HepG2 (cell line): ENCODE results near the gene NPS. TPM values are rescaled to one million over a fixed set of nuclear protein-coding genes. Genes with fewer than 3 reads are reported as not detected.

Source experiments
- ATAC-seq: fragments of 200-7000 bp; cut with Tn5 transposase; 3 replicates; pipeline ENCODE4 v1.9.1; 2020; ENCODE audit warnings: mild to moderate bottlenecking, moderate library complexity
- BruUV-seq: library from RNA; stranded (reverse); fragments of 400-500 nt; replicated peaks from 2 replicates; lab custom pipeline; 2021; lab: Mats Ljungman, UMichigan
- CTCF ChIA-PET: fragments of 300-600 bp; formaldehyde crosslinking; extraction: SDS; loops from one replicate; lab custom pipeline; 2021; ENCODE audit warnings: low total read pairs, inconsistent platforms, low intra/inter-chr PET ratio; lab: Yijun Ruan, JAX
- POLR2A ChIA-PET: fragments of 350-600 bp; sonication (Branson Sonifier 250); formaldehyde crosslinking; loops from one replicate; lab custom pipeline; 2020; ENCODE audit warnings: antibody characterized with exemption, inconsistent platforms; lab: Yijun Ruan, JAX
- DNase-seq: peaks from one replicate; pipeline ENCODE4 v3.0.0-alpha.2; 2015; ENCODE audit warnings: low spot score
- FAIRE-seq: peaks from 3 replicates; lab custom pipeline; 2011; peaks lifted over from hg19 to GRCh38; lab: Jason Lieb, UNC
- H2AFZ ChIP-seq: one replicate; pipeline ENCODE4 v1.6.1; 2011; ENCODE audit warnings: low read length, inconsistent platforms
- H3K27ac ChIP-seq: fragments of 300-600 bp; 3 replicates; pipeline ENCODE4 v1.8.0; 2011; ENCODE audit warnings: mixed run types, mild to moderate bottlenecking, mixed read lengths, low read length, inconsistent platforms; ENCODE audit not compliant: insufficient read depth; ENCODE audit errors: extremely low read length
- H3K27me3 ChIP-seq, 2 experiments: fragments of 200-600 bp in 1 of 2; 2 replicates in 1 of 2; 3 replicates in 1 of 2; pipeline versions ENCODE4 v1.6.0 to v1.8.0; 2011; ENCODE audit warnings: low read length in 2 of 2, mild to moderate bottlenecking in 2 of 2, moderate library complexity in 2 of 2, inconsistent platforms in 1 of 2; ENCODE audit not compliant: insufficient read depth in 2 of 2, control insufficient read depth in 1 of 2
- H3K36me3 ChIP-seq, 2 experiments: fragments of 200-600 bp in 1 of 2; replicated peaks in 1 of 2; 2 replicates in 1 of 2; 3 replicates in 1 of 2; pipeline versions ENCODE4 v1.5.1 to v1.8.0; 2011; ENCODE audit warnings: low read length in 2 of 2, inconsistent platforms in 1 of 2; ENCODE audit not compliant: insufficient read depth in 2 of 2, control insufficient read depth in 1 of 2
- H3K4me1 ChIP-seq: 2 replicates; pipeline ENCODE4 v1.5.1; 2012; ENCODE audit warnings: low read length, inconsistent platforms; ENCODE audit not compliant: insufficient read depth
- H3K4me2 ChIP-seq: 2 replicates; pipeline ENCODE4 v1.6.0; 2011; ENCODE audit warnings: low read depth, low read length, inconsistent platforms
- H3K4me3 ChIP-seq, 3 experiments: fragments of 200-600 bp in 1 of 3; sonication (generic), shearing (Covaris generic) in 1 of 3; replicated peaks in 1 of 3; 2 replicates each; pipeline ENCODE4 v1.5.1; 2011 to 2016; ENCODE audit warnings: low read length in 3 of 3, inconsistent platforms in 2 of 3, low read depth in 2 of 3, mild to moderate bottlenecking in 2 of 3, control low read depth in 1 of 3, mixed read lengths in 1 of 3; ENCODE audit not compliant: insufficient read depth in 1 of 3
- H3K79me2 ChIP-seq: one replicate; pipeline ENCODE4 v1.6.1; 2011; ENCODE audit warnings: low read length, inconsistent platforms; ENCODE audit not compliant: insufficient read depth
- H3K9ac ChIP-seq: 2 replicates; pipeline ENCODE4 v1.6.0; 2011; ENCODE audit warnings: mild to moderate bottlenecking, low read depth, low read length, inconsistent platforms; ENCODE audit not compliant: insufficient read depth
- H3K9me3 ChIP-seq: 2 replicates; pipeline ENCODE4 v1.5.1; 2012; ENCODE audit warnings: mild to moderate bottlenecking, low read length
- H4K20me1 ChIP-seq: 2 replicates; pipeline ENCODE4 v1.6.0; 2011; ENCODE audit warnings: inconsistent platforms, mild to moderate bottlenecking, low read length, moderate library complexity; ENCODE audit not compliant: insufficient read depth
- BORCS8-MEF2B ChIP-seq: sonication (generic); formaldehyde crosslinking; IDR thresholded peaks from 2 replicates; pipeline ENCODE4 v1.8.0; 2022; ENCODE audit warnings: mild to moderate bottlenecking, missing genetic modification reagents
- RARA ChIP-seq: IDR thresholded peaks from 2 replicates; pipeline ENCODE4 v1.6.1; 2016; ENCODE audit warnings: missing genetic modification reagents, missing compliant biosample characterization
- SP5 ChIP-seq: IDR thresholded peaks from 2 replicates; pipeline ENCODE4 v1.6.1; 2016; ENCODE audit warnings: low read depth, borderline replicate concordance
- U2AF1 ChIP-seq: fragments of 200-400 bp; formaldehyde crosslinking; optimal IDR thresholded peaks from 2 replicates; pipeline ENCODE3; 2017; ENCODE audit warnings: mild to moderate bottlenecking, low read depth, low read length
- WGBS: methylation state at CpG from one replicate; pipeline ENCODE4 v1.1.6; 2017; ENCODE audit warnings: low lambda C conversion rate; 5-methylcytosine and 5-hydroxymethylcytosine counted together
- in situ Hi-C: cut with HindIII; loops from 2 replicates; pipeline ENCODE4 v1.10.0; 2017; ENCODE audit warnings: low pct_unique_long_range_greater_than_20kb; ENCODE audit not compliant: extremely low pct_ligation_motif_present
- intact Hi-C: fragments of 100-400 bp; cut with micrococcal nuclease; formaldehyde crosslinking; loops from one replicate; pipeline ENCODE4 v1.10.0; 2022; ENCODE audit not compliant: unreplicated experiment
- polyA plus RNA-seq, 8 experiments: library from polyadenylated mRNA; depleted of rRNA in 3 of 8; stranded (reverse) in 7 of 8; unstranded in 1 of 8; fragments of >200 nt; fragmentation: Illumina TruSeq in 4 of 8; extraction: Trizol in 4 of 8; gene quantifications; 2 replicates each; pipeline versions ENCODE4 v1.2.1 to v1.2.3, GENCODE V29; 2011 to 2016; ENCODE audit warnings: low read depth in 4 of 8, missing spikeins in 1 of 8, mixed read lengths in 1 of 8; ENCODE audit not compliant: insufficient read depth in 1 of 8
- total RNA-seq, 5 experiments: library from RNA; depleted of rRNA; stranded (reverse); fragments of >200 nt; fragmentation: Illumina TruSeq; extraction: Trizol; gene quantifications; 2 replicates each; pipeline ENCODE4 v1.2.3, GENCODE V29; 2016; ENCODE audit warnings: low read depth in 1 of 5
- TF ChIP-seq, protein P1 (sequence below): sonication (generic); formaldehyde crosslinking; IDR thresholded peaks from 2 replicates; pipeline ENCODE4 v1.4.0; 2020; ENCODE audit warnings: mild to moderate bottlenecking, missing genetic modification reagents, borderline replicate concordance
- TF ChIP-seq, protein P2 (sequence below): sonication (generic); formaldehyde crosslinking; IDR thresholded peaks from 2 replicates; pipeline ENCODE4 v1.4.0; 2020; ENCODE audit warnings: missing genetic modification reagents

Gene NPS
- total and polyA plus RNA-seq, 2 of the 13 experiments (the other 11 are each of a cell fraction or from before 2014, with no cell fraction given): not detected

DNA sequence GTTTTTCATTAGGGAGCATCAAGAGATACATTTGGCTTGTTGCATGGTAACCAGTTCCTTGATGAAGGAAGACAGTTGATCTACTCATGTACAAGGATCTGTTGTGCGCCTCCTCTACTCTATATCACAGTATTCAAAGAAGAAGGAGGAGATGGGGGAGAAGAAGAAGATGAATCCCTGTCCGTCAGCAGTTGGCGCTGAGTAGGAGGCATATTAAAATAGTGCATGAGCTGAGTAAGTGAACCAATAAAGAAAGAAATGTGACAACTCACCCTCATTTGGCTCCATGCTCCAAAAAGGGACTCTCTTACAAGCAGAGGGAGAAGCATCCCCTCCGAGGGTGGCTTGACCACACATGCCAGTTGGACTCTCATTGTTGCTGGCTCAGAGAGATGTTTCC, 20.1 kb downstream of the NPS start (continued):
- TF ChIP-seq, protein P1, sequence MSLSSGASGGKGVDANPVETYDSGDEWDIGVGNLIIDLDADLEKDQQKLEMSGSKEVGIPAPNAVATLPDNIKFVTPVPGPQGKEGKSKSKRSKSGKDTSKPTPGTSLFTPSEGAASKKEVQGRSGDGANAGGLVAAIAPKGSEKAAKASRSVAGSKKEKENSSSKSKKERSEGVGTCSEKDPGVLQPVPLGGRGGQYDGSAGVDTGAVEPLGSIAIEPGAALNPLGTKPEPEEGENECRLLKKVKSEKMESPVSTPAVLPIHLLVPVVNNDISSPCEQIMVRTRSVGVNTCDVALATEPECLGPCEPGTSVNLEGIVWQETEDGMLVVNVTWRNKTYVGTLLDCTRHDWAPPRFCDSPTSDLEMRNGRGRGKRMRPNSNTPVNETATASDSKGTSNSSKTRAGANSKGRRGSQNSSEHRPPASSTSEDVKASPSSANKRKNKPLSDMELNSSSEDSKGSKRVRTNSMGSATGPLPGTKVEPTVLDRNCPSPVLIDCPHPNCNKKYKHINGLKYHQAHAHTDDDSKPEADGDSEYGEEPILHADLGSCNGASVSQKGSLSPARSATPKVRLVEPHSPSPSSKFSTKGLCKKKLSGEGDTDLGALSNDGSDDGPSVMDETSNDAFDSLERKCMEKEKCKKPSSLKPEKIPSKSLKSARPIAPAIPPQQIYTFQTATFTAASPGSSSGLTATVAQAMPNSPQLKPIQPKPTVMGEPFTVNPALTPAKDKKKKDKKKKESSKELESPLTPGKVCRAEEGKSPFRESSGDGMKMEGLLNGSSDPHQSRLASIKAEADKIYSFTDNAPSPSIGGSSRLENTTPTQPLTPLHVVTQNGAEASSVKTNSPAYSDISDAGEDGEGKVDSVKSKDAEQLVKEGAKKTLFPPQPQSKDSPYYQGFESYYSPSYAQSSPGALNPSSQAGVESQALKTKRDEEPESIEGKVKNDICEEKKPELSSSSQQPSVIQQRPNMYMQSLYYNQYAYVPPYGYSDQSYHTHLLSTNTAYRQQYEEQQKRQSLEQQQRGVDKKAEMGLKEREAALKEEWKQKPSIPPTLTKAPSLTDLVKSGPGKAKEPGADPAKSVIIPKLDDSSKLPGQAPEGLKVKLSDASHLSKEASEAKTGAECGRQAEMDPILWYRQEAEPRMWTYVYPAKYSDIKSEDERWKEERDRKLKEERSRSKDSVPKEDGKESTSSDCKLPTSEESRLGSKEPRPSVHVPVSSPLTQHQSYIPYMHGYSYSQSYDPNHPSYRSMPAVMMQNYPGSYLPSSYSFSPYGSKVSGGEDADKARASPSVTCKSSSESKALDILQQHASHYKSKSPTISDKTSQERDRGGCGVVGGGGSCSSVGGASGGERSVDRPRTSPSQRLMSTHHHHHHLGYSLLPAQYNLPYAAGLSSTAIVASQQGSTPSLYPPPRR (CRISPR knock-in tag): no peak
- TF ChIP-seq, protein P2, sequence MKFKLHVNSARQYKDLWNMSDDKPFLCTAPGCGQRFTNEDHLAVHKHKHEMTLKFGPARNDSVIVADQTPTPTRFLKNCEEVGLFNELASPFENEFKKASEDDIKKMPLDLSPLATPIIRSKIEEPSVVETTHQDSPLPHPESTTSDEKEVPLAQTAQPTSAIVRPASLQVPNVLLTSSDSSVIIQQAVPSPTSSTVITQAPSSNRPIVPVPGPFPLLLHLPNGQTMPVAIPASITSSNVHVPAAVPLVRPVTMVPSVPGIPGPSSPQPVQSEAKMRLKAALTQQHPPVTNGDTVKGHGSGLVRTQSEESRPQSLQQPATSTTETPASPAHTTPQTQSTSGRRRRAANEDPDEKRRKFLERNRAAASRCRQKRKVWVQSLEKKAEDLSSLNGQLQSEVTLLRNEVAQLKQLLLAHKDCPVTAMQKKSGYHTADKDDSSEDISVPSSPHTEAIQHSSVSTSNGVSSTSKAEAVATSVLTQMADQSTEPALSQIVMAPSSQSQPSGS: no peak
- TF ChIP-seq BORCS8-MEF2B (CRISPR knock-in tag) (no peak), U2AF1 (no peak)

DNA sequence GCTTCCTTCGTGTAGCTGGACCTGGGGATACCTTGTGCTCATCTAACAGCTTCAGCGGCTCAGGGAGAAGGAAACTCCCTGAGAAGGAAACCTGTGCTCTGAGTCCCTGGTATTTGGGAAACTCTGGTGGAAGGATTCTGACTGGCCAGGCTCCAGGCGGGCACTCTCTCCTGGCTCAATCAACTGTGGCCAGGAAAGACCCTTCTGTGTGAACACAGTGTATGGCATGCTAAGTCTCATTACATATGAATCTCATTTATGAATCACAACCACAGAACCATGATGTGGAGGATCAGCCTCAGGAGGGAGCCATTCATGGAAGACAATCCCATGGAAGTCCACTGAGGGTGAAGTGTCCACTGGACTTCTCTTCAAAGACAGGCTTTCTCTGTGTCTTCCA, 20.9 kb downstream of the NPS start:
- no peaks in the 10 kb centered on the region for H3K36me3 ChIP-seq
- ChIA-PET POLR2A (no interaction called here), CTCF (no interaction called here)
- H3K27me3 ChIP-seq: no peaks in the 10 kb centered on the region; a peak in 2 of 5 replicates
- no peaks in the 10 kb centered on the region for H3K9me3 ChIP-seq
- no peak overlapping the region for H2AFZ ChIP-seq
- H3K4me1 ChIP-seq: peaks cover under 1% of the 10 kb centered on the region; the same call in 1 of the 2 replicates
- no peak for ATAC-seq
- H3K4me2 ChIP-seq: no peak overlapping the region
- H3K27ac ChIP-seq: no peak overlapping the region
- no peak for TF ChIP-seq RARA
- no peak for TF ChIP-seq SP5 (CRISPR knock-in tag)
- H3K4me3 ChIP-seq: no peak overlapping the region
- no peak for DNase-seq
- FAIRE-seq: no peak
- H3K9ac ChIP-seq: no peak overlapping the region
- in situ Hi-C loops: no loop called here
- no peaks in the 10 kb centered on the region for H3K79me2 ChIP-seq
- intact Hi-C loops: no loop called here
- no peaks in the 10 kb centered on the region for H4K20me1 ChIP-seq
- BruUV-seq: no TSS peak
- 7% methylated on average over 3 of the region's 3 CpGs for WGBS
